NCI-H524 treated with DMSO at 0.1 percent for 48 hours (cell line): ENCODE measurements around the gene FRYL.
"Not testable (repeated sequence)": the region's sequence is repeated elsewhere in the genome, so short reads cannot be mapped to it uniquely, and the experiment has no call there.

Source experiments
- DNase-seq: peaks from one replicate; lab custom pipeline; 2025; lab: John Stamatoyannopoulos, UW

FRYL gene

DNA sequence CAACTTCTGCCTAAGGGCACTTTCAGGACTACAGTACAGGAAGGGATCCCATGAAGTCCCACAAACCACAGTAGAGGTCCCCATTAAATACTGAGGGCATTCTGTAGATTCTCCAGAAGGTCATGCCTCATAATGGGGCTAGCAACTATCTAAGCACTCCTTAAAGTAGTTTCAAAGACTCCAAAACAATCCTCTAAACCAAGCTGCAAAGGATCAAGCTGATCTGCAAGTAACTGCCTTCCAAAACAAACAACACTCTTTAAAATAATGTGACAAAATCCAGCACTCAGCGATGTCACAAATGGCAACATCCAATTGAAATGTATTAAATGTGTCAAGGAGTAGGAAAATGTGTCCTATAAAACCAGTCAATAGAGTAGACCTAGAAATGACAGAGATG lies 118.7 kb downstream of the FRYL start:
- DNase-seq = no peak

DNA sequence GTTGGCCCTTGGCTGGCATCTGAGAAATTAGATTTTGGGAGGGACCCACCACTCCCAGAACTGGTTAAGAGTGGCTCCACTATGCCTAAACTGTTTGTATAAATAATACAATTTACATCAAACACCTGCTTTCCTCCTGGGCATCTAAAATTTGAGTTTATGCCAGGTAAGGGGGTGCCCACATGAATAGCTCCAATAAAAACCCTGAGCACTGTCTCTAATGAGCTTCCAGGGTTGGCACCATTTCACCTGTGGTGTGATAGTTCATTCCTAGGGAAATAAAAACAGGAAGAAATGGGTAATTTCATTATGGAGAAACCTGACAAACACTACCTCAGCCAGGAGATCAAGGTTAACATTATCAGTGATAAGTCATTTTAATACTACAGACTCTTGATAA lies 119.7 kb downstream of the FRYL start:
- no peak for DNase-seq

DNA sequence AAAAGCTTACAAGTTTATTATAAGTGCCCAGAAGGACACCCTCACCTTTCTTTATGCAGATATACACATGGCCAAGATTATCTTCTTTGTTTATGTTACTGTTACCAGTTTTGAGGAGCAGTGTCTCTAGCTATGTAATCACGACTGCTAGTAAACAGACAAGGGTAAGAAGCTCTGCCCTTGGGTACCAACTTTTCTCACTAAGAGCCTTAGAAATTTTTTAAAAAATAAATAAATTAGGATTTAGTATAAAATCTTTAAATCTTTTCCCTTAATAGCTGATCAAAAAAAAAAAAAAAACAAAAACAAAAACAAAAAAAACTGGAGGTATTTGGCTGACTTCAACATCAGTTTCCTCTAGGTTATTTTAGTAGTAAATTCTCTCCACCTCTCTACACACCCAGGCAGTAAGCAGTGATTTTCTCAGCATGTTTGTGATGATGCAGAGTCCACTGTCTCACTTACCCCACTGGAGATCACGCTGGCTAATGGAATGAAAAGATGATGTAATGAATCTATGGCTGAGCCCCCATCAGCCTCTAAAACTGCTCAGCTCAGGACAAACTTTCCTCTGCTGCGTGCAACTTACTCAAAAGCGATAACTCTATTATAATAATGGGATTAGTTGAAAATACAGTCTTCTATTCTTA lies 125.9 kb downstream of the FRYL start:
- DNase-seq = no peak

GRCh38 chr4:48653217-48654014 lies 126.7 kb downstream of the FRYL start:
- DNase-seq = no peak

DNA sequence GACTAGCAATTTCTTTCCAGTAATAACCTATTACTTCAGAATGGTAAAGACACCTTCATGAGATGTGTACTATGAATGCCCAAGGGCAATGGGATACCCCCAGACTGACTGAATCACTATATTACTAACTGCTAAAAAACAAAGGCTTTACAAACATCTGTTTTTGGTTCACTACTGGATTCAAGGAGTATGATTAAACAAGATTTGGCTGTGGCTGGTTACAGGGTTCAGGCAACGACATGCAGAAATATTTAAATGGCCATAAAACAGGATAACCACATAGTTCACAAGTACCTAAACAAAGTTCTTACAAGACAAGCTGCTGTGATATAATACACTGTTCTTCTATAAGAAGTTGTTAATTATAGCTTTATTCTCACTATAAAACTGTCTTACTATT lies 128.2 kb downstream of the FRYL start:
- no peak for DNase-seq

- DNase-seq = no peak
Observed at GRCh38 chr4:48649505-48649904, 130.6 kb downstream of the FRYL start.

- no peak for DNase-seq
Observed at GRCh38 chr4:48645225-48645794, 134.8 kb downstream of the FRYL start.

DNA sequence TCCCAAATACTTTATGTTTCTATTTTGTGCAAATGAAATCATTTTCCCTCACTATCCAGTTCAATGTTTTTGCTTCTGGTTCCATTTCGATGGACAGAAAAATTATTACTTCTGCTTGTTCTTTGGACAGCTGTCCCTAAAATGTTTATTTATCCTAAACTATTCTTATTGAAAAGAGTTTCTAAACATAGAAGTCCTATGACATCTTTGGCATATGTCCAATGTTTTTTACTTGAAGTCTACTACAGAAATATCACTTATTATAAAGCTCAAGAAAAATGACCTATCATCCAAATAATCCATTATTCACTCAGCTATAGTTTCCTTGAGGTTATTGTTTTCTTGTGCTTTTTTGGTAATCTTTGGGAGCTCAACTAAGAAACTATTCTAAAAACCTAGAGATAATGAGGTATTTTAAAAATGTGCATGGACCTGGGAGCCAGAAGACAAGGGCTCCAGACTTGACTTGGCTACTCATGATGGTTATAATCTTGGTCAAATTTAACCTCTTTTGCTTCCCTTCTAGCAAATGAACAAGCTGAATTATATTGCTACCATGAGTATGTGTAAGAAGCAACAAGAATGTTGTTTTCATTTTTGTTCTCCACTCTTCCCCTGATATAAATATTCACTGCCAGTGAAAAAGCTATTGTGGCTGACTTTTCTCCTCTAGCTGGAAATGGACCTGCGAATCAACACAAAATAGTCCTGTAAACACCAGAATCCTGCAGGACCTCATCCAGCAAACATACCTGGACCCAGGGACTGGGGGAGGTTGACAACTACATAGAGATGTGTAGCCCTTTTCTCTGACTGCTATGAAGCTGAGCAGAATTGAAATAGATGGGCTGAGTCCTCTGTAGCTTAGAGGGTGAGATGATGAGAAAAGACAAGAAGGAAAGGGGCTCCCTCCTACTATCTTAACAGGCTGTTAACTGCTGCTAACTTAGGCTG lies 137.4 kb downstream of the FRYL start:
- no peak for DNase-seq

DNA sequence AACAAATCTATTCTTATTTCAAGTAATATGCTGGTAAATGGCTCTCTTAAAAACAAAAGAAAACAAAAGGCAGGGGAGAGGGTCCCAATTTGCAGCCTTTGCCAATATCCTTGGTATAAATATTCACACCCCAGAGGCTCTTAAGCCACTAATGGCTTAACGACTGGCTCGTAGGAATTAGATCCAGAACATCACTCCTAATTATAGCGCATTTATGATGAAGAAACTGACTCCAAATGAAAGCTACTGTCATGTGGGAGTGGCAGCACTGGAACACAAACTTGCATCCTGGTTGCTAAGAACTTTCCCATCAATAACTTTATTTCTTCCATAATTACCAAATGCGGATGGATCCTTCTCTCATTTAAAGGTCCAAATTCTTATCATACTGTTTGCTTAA lies 138.7 kb downstream of the FRYL start:
- no peak for DNase-seq

- DNase-seq = no peak
Observed at GRCh38 chr4:48640699-48641098, 139.4 kb downstream of the FRYL start.

- no peak for DNase-seq
Observed at GRCh38 chr4:48640225-48640624, 139.9 kb downstream of the FRYL start.

DNA sequence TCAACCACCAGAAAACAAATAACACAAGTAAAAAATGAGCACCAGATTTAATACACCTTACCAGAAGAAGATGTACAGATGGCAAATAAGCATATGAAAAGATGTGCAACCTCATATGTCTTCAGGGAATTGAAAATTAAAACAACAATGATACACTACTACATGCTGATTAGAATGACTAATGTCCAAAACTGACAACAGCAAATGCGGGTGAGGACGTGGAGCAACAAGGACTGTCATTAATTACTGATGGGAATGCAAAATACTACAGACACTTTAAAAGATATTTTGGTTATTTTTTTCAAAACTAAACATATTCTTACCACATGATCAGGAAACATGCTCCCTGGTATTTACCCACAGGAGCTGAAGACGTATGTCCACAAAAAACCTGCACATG lies 140.3 kb downstream of the FRYL start:
- no peak for DNase-seq

DNA sequence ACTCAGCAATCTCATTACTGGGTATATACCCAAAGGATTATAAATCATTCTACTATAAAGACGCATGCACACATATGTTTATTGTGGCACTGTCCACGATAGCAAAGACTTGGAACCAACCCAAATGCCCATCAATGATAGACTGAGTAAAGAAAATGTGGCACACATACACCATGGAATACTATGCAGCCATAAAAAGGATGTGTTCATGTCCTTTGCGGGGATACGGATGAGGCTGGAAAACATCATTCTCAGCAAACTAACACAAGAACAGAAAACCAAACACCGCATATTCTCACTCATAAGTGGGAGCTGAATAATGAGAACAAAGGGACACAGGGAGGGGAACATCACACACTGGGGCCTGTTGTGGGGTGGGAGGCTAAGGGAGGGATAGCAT lies 141.5 kb downstream of the FRYL start:
- DNase-seq = not testable (repeated sequence)

GRCh38 chr4:48636911-48637310 lies 143.2 kb downstream of the FRYL start:
- no peak for DNase-seq

GRCh38 chr4:48635980-48636379 lies 144.1 kb downstream of the FRYL start:
- DNase-seq = no peak

DNA sequence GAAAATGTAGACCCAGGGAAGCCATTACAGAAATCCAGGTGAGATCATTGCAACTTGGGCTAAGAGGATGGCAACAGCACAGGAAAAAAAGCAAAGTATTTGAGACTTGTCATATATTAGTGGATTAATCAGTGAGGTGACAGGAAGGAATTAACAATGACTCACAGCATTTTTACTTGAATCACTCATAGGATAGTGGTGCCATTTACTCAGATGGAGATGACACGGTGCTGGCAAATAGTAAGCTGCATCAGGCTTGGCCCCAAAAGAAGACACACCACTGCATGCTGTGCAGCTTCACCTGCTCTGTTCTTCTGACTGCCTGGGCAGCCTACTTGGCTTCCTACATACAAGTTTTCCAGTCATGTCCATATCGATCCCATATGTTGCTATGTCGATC lies 144.8 kb downstream of the FRYL start:
- DNase-seq = no peak

DNA sequence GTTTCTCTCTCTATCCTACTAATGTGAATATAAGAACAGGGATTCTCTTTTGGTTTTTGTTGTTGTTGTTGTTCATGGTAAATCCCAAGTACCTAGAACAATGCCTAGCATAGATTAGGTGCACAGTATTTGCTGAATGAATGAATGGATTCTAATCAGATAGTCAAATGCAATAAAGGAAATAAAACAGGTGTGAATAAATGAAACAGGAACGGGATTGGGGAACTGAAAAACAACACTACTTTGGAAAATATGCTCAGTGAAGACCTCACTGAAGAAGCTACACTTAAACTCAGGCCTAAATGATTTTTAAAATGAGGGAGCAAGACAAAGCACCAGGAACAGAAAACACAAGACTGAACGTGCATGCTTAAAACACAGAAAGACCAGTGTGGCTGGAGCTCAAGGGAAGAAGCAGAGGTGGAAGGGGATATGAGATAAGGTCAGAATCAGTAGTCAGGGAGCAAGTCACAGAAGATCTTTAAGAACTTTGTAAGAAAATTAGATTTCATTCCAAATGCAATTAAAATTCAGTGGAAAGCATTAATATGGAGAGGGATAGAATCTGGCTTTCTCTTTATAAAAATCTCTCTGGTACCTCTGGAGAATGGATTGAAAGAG lies 145.3 kb downstream of the FRYL start:
- no peak for DNase-seq

DNA sequence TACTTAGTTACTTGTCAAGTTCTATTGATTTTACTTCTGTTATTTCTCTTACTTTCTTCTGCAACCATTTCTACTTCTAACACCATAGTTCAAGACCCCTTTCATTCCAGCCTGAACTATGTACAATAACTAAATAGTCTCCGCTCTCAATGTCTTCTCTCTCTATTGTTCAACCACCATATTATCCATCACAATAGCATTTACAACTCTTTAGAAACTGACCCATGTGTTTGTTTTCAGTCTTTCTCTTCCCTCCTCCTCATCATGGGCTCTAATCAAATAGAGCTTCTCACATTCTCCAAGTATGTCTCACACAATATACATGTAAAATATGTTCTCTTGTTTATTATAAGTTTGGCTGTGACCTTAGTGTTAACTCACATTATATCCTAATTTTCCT lies 146.4 kb downstream of the FRYL start:
- no peak for DNase-seq

DNA sequence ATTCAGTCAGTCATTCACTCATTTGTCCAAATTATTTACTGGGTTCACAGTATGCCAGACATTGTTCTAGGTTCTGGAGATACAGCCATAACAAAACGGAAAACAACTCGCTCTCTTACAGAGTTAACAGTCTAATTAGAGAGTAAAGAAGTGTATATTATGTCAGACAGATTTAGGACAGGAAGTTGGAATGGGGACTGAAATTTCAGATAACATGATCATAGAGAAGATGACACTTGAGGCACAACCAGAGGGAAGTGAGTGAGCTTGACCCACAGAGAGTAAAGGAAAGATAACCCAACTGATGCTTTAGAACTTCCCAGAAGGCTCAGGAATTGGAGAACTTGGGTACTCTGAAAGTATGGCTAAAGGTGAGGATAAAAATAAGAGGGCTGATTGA lies 150.6 kb downstream of the FRYL start:
- no peak for DNase-seq

DNA sequence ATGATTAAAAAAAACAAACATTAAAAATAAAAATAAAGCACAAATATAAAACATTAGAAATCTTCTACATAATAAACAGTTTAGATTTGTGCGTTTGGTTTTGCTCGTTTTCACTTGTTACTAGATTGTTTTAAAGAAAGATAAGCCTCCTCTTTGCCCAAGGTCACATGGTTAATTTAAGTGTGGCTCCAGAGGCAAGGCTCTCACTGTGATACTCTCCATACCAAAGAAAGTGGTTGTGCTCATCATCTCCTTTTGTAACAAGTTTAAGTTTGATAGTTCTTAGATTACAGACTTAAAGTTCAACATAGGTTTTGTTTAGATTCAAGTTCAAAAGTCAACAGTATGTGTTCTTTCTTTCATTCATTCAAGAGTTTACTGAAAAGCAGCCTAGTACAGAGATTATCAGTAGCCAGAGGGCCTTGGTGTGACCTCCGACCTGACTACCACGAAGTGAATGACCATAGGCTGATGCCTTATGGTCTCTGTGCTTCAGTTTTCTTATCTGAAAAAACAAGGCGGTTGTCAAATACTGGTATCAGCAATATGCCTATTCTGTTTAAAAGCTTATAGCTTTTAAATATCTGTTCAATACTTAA lies 156.8 kb downstream of the FRYL start:
- DNase-seq = no peak

DNA sequence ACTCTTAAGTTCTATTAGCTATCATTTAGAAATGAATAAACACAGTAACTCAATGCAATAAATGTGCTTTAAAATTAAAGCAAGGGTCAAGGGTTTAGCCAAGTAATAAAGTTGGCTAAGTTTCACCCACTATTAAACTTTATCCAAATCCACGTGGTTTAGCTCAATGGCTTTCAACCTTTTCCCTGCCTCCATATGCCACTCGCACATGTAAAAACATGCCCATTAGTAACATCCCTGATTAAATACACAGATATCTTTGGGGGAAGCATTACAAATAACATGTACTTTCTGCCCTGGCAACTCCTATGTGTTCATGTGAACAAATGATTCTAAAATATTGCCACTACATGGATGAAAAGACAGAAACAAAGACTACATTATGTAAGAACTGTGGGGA lies 159.2 kb downstream of the FRYL start:
- no peak for DNase-seq
